IMR-90 (cell line): ENCODE results near the gene TBC1D10A. TPM values are rescaled to one million over a fixed set of nuclear protein-coding genes. Genes with fewer than 3 reads are reported as not detected.
A peak's percentile ranks its signal among the peaks of the same experiment; 100 is the strongest.

Source experiments
- ATAC-seq: fragments of 200-7000 bp; cut with Tn5 transposase; 2 replicates; pipeline ENCODE4 v1.9.1; 2020; ENCODE audit warnings: low read depth, mild to moderate bottlenecking, moderate library complexity
- BruUV-seq: library from RNA; stranded (reverse); fragments of 400-500 nt; replicated peaks from 2 replicates; lab custom pipeline; 2021; lab: Mats Ljungman, UMichigan
- CTCF ChIA-PET: fragments of 300-600 bp; formaldehyde crosslinking; extraction: SDS; loops from one replicate; lab custom pipeline; 2021; ENCODE audit warnings: antibody characterized with exemption; lab: Yijun Ruan, JAX
- POLR2A ChIA-PET: fragments of 300-600 bp; sonication (Branson Sonifier 250); formaldehyde crosslinking; loops from one replicate; lab custom pipeline; 2022; ENCODE audit warnings: antibody characterized with exemption; ENCODE audit not compliant: unreplicated experiment; lab: Charles Lee
- DNase-seq: peaks from one replicate; pipeline ENCODE4 v3.0.0; 2013
- H2AFZ ChIP-seq: replicated peaks from 2 replicates; pipeline ENCODE3; 2013; ENCODE audit warnings: low read length, mild to moderate bottlenecking; ENCODE audit not compliant: poor library complexity
- H2AK5ac ChIP-seq: 2 replicates; pipeline ENCODE4 v1.6.1; 2013; ENCODE audit warnings: low read depth, low read length, inconsistent platforms
- H2AK9ac ChIP-seq: replicated peaks from 2 replicates; pipeline ENCODE3; 2013; ENCODE audit warnings: mild to moderate bottlenecking, low read depth, low read length, moderate library complexity; ENCODE audit not compliant: poor library complexity
- H2BK120ac ChIP-seq: 2 replicates; pipeline ENCODE4 v1.6.1; 2013; ENCODE audit warnings: low read depth, low read length, inconsistent platforms
- H2BK15ac ChIP-seq: 3 replicates; pipeline ENCODE4 v1.6.1; 2013; ENCODE audit warnings: low read depth, low read length, inconsistent platforms
- H2BK20ac ChIP-seq: 2 replicates; pipeline ENCODE4 v1.6.1; 2013; ENCODE audit warnings: low read depth, mild to moderate bottlenecking, inconsistent platforms, low read length, moderate library complexity
- H2BK5ac ChIP-seq: 2 replicates; pipeline ENCODE4 v1.6.1; 2013; ENCODE audit warnings: mild to moderate bottlenecking, low read depth, low read length, inconsistent platforms; ENCODE audit not compliant: poor library complexity, severe bottlenecking
- H3K14ac ChIP-seq: replicated peaks from 2 replicates; pipeline ENCODE4 v1.6.1; 2013; ENCODE audit warnings: low read depth, low read length, inconsistent platforms
- H3K18ac ChIP-seq: 2 replicates; pipeline ENCODE4 v1.6.1; 2013; ENCODE audit warnings: low read depth, low read length, control low read depth
- H3K23ac ChIP-seq: 2 replicates; pipeline ENCODE4 v1.6.1; 2013; ENCODE audit warnings: low read depth, low read length, inconsistent platforms
- H3K27ac ChIP-seq: 2 replicates; pipeline ENCODE4 v1.5.1; 2013; ENCODE audit warnings: mild to moderate bottlenecking, control low read depth, low read length; ENCODE audit not compliant: insufficient read depth
- H3K27me3 ChIP-seq: 2 replicates; pipeline ENCODE4 v1.6.1; 2013; ENCODE audit warnings: low read length; ENCODE audit not compliant: control insufficient read depth, insufficient read depth
- H3K36me3 ChIP-seq: 2 replicates; pipeline ENCODE4 v1.6.1; 2013; ENCODE audit warnings: low read length, mixed read lengths; ENCODE audit not compliant: control insufficient read depth, insufficient read depth
- H3K4ac ChIP-seq: 2 replicates; pipeline ENCODE4 v1.6.1; 2013; ENCODE audit warnings: low read depth, low read length, inconsistent platforms
- H3K4me1 ChIP-seq: 2 replicates; pipeline ENCODE4 v1.6.1; 2013; ENCODE audit warnings: low read length, mixed read lengths; ENCODE audit not compliant: control insufficient read depth, insufficient read depth
- H3K4me2 ChIP-seq: 2 replicates; pipeline ENCODE4 v1.6.1; 2013; ENCODE audit warnings: low read depth, mild to moderate bottlenecking, control low read depth, low read length, moderate library complexity
- H3K4me3 ChIP-seq: 2 replicates; pipeline ENCODE4 v1.5.1; 2013; ENCODE audit warnings: low read depth, mild to moderate bottlenecking, control low read depth, low read length, moderate library complexity; ENCODE audit not compliant: insufficient read depth
- H3K56ac ChIP-seq: 2 replicates; pipeline ENCODE4 v1.6.1; 2013; ENCODE audit warnings: low read length, inconsistent platforms; ENCODE audit not compliant: insufficient read depth; ENCODE audit errors: extremely low read depth
- H3K79me1 ChIP-seq, 2 experiments: 2 replicates each; pipeline ENCODE4 v1.6.1; 2013; ENCODE audit warnings: low read length in 2 of 2, inconsistent platforms in 1 of 2, low read depth in 1 of 2
- H3K9ac ChIP-seq: 2 replicates; pipeline ENCODE4 v1.6.1; 2013; ENCODE audit warnings: low read depth, low read length, control low read depth
- H3K9me1 ChIP-seq: 2 replicates; pipeline ENCODE4 v1.6.1; 2013; ENCODE audit warnings: low read length, inconsistent platforms; ENCODE audit not compliant: insufficient read depth
- H3K9me3 ChIP-seq: 2 replicates; pipeline ENCODE4 v1.6.1; 2013; ENCODE audit warnings: low read length; ENCODE audit not compliant: control insufficient read depth, insufficient read depth
- H4K20me1 ChIP-seq: 2 replicates; pipeline ENCODE4 v1.6.1; 2013; ENCODE audit warnings: low read length, inconsistent platforms; ENCODE audit not compliant: insufficient read depth
- H4K5ac ChIP-seq: 2 replicates; pipeline ENCODE4 v1.6.1; 2013; ENCODE audit warnings: mild to moderate bottlenecking, low read depth, low read length, control low read depth
- H4K8ac ChIP-seq, 2 experiments: 2 replicates each; pipeline ENCODE4 v1.6.1; 2013; ENCODE audit warnings: low read depth in 2 of 2, low read length in 2 of 2, control low read depth in 1 of 2, inconsistent platforms in 1 of 2
- H4K91ac ChIP-seq: 2 replicates; pipeline ENCODE4 v1.6.1; 2013; ENCODE audit warnings: low read depth, low read length, inconsistent platforms; ENCODE audit not compliant: insufficient read depth
- CEBPB ChIP-seq: IDR thresholded peaks from 2 replicates; pipeline ENCODE4 v1.6.1; 2012; ENCODE audit warnings: low read depth, low read length, improper control_type of control experiment
- CHD1 ChIP-seq: IDR thresholded peaks from 2 replicates; pipeline ENCODE4 v1.6.1; 2012; ENCODE audit warnings: low read depth, low read length, improper control_type of control experiment
- ELK1 ChIP-seq: fragments of 150-350 bp; IDR thresholded peaks from 2 replicates; pipeline ENCODE4 v1.6.1; 2016; ENCODE audit warnings: low read depth, mild to moderate bottlenecking, low read length, moderate library complexity, borderline replicate concordance
- FOS ChIP-seq: fragments of 150-350 bp; IDR thresholded peaks from 2 replicates; pipeline ENCODE4 v1.6.1; 2016; ENCODE audit warnings: low read depth, low read length
- MAFK ChIP-seq: IDR thresholded peaks from 2 replicates; pipeline ENCODE4 v1.6.1; 2012; ENCODE audit warnings: low read depth, low read length, improper control_type of control experiment
- MAZ ChIP-seq: IDR thresholded peaks from 2 replicates; pipeline ENCODE4 v1.6.1; 2012; ENCODE audit warnings: low read depth, mild to moderate bottlenecking, low read length, improper control_type of control experiment, moderate library complexity, borderline replicate concordance
- MXI1 ChIP-seq: IDR thresholded peaks from 2 replicates; pipeline ENCODE4 v1.6.1; 2012; ENCODE audit warnings: low read depth, mild to moderate bottlenecking, low read length, moderate library complexity, borderline replicate concordance
- NFE2L2 ChIP-seq: fragments of 150-350 bp; IDR thresholded peaks from 2 replicates; pipeline ENCODE4 v1.6.1; 2016; ENCODE audit warnings: low read depth, mild to moderate bottlenecking, low read length
- POLR2A ChIP-seq: IDR thresholded peaks from 2 replicates; pipeline ENCODE4 v1.6.1; 2012; ENCODE audit warnings: mild to moderate bottlenecking, low read depth, low read length
- RAD21 ChIP-seq: IDR thresholded peaks from 2 replicates; pipeline ENCODE4 v1.6.1; 2012; ENCODE audit warnings: low read length, improper control_type of control experiment
- RCOR1 ChIP-seq: IDR thresholded peaks from 2 replicates; pipeline ENCODE4 v1.6.1; 2012; ENCODE audit warnings: mild to moderate bottlenecking, low read length, improper control_type of control experiment; ENCODE audit not compliant: insufficient replicate concordance
- RFX5 ChIP-seq: IDR thresholded peaks from 2 replicates; pipeline ENCODE4 v1.8.0; 2012; ENCODE audit warnings: low read depth, mild to moderate bottlenecking, low read length, moderate library complexity
- SMC3 ChIP-seq: fragments of 150-350 bp; IDR thresholded peaks from 2 replicates; pipeline ENCODE4 v1.6.1; 2016; ENCODE audit warnings: low read depth, mild to moderate bottlenecking, antibody characterized with exemption, low read length, moderate library complexity
- WGBS, 2 experiments: methylation state at CpG; one replicate each; pipeline versions ENCODE4 v1.1.5 to v1.1.7; 2013; ENCODE audit warnings: missing lambda C conversion rate in 2 of 2; ENCODE audit not compliant: insufficient read length in 1 of 2; ENCODE audit errors: extremely low coverage in 2 of 2; 5-methylcytosine and 5-hydroxymethylcytosine counted together
- dilution Hi-C: fragments of 300-500 bp; cut with HindIII; formaldehyde crosslinking; loops from one replicate; pipeline ENCODE4 v1.14.3; 2018; ENCODE audit warnings: low sequenced_read_pairs; ENCODE audit not compliant: unreplicated experiment
- in situ Hi-C: fragments of 300-500 bp; cut with MboI; formaldehyde crosslinking; loops from 3 replicates; pipeline ENCODE4 v1.14.3; 2019; ENCODE audit warnings: low sequenced_read_pairs, inconsistent platforms, mixed read lengths
- intact Hi-C: fragments of 100-400 bp; cut with micrococcal nuclease; formaldehyde crosslinking; loops from 2 replicates; pipeline ENCODE4 v1.10.0; 2022
- polyA plus RNA-seq, 3 experiments: library from polyadenylated mRNA; depleted of rRNA; stranded (reverse); fragments of >200 nt; gene quantifications; 2 replicates each; pipeline ENCODE4 v1.2.3, GENCODE V29; 2012; ENCODE audit warnings: low replicate concordance in 1 of 3
- total RNA-seq: library from RNA; depleted of rRNA; stranded (reverse); fragments of >200 nt; gene quantifications from 2 replicates; pipeline ENCODE4 v1.2.3, GENCODE V29; 2012

The TBC1D10A gene
- total and polyA plus RNA-seq, 2 of the 4 experiments (the other 2 are of a cell fraction) = 16.3 to 33.1 TPM

GRCh38 chr22:30371321-30371720 is 44.6 kb upstream of the TBC1D10A start:
- Histone ChIP-seq H3K27ac (no peak overlapping the region), H4K20me1 (peaks cover 4% of the 10 kb centered on the region), H2AFZ (no peak overlapping the region), H3K4me2 (no peak overlapping the region), H3K9ac (no peak overlapping the region), H3K23ac (no peak overlapping the region), H3K4me3 (no peak overlapping the region), H4K8ac (no peak overlapping the region), H3K9me3 (no peaks in the 10 kb centered on the region), H3K4me1 (peaks cover 5% of the 10 kb centered on the region; the same call in 1 of the 2 replicates), H3K9me1 (no peaks in the 10 kb centered on the region), H2BK15ac (no peak overlapping the region), H2AK5ac (no peak overlapping the region), H4K5ac (no peak overlapping the region), H4K91ac (no peak overlapping the region), H3K79me1 (no peaks in the 10 kb centered on the region), H3K36me3 (0 out of 2 replicates have a peak, but pooled peaks cover 3% of the 10 kb centered on the region), H3K56ac (no peak overlapping the region), H2BK5ac (no peak overlapping the region), H3K27me3 (no peaks in the 10 kb centered on the region), H2BK20ac (no peak overlapping the region), H3K18ac (no peak overlapping the region), H2BK120ac (no peak overlapping the region), H3K4ac (no peak overlapping the region), H2AK9ac (peak overlapping the region; percentile 62), H3K14ac (no peak overlapping the region)
- DNase-seq (no peak), ATAC-seq (no peak)
- TF ChIP-seq MAFK (no peak), ELK1 (no peak), POLR2A (no peak), RAD21 (no peak), RFX5 (no peak), NFE2L2 (no peak), FOS (no peak), CEBPB (no peak), MAZ (no peak), MXI1 (no peak), SMC3 (no peak), RCOR1 (no peak), CHD1 (no peak)
- ChIA-PET POLR2A (no interaction called here), CTCF (no interaction called here)
- 94% methylated on average over 3 of the region's 9 CpGs; no CpG with 5 or more reads in 1 of the 2 experiments for WGBS, 2 experiments
- intact Hi-C loops = no loop called here
- no TSS peak for BruUV-seq
- in situ Hi-C loops = no loop called here
- dilution Hi-C loops = no loop called here
